Natural killer cell (primary cell): ENCODE results near the gene CCR2. TPM values are rescaled to one million over a fixed set of nuclear protein-coding genes. Genes with fewer than 3 reads are reported as not detected.

ENCODE experiments used
- ATAC-seq, 3 donors: fragments of 150-1000 bp in 2 of 3; fragments of 200-7000 bp in 1 of 3; cut with Tn5 transposase; 1 replicate in 1 of 3; 2 replicates in 2 of 3; pipeline ENCODE4 v1.10.0; 2021; ENCODE audit warnings: mild to moderate bottlenecking in 2 of 3, moderate library complexity in 2 of 3
- DNase-seq, 2 donors: peaks; one replicate each; pipeline versions ENCODE4 v3.0.0 to v3.0.0-alpha.2; 2013 to 2021; ENCODE audit warnings: mixed read lengths in 1 of 2
- H3K27ac ChIP-seq: one replicate; pipeline ENCODE4 v1.5.1; 2013; ENCODE audit warnings: mild to moderate bottlenecking, low read length
- H3K27me3 ChIP-seq: one replicate; pipeline ENCODE4 v1.6.1; 2013; ENCODE audit warnings: low read length; ENCODE audit not compliant: control insufficient read depth, insufficient read depth
- H3K36me3 ChIP-seq: one replicate; pipeline ENCODE4 v1.6.1; 2013; ENCODE audit warnings: low read length; ENCODE audit not compliant: control insufficient read depth, insufficient read depth
- H3K4me1 ChIP-seq: one replicate; pipeline ENCODE4 v1.6.1; 2013; ENCODE audit warnings: low read length; ENCODE audit not compliant: control insufficient read depth, insufficient read depth
- H3K4me3 ChIP-seq: one replicate; pipeline ENCODE4 v1.5.1; 2013; ENCODE audit warnings: low read length
- H3K9me3 ChIP-seq: one replicate; pipeline ENCODE4 v1.6.1; 2013; ENCODE audit warnings: low read length; ENCODE audit not compliant: control insufficient read depth, insufficient read depth
- H3K27ac Mint-ChIP-seq, 2 donors: one replicate each; pipeline ENCODE4 v1.8.0; 2022; ENCODE audit warnings: mild to moderate bottlenecking in 2 of 2, mixed read lengths in 2 of 2, moderate library complexity in 1 of 2
- H3K27me3 Mint-ChIP-seq, 2 donors: one replicate each; pipeline ENCODE4 v1.8.0; 2022; ENCODE audit warnings: low read depth in 2 of 2, mixed read lengths in 2 of 2
- H3K36me3 Mint-ChIP-seq: one replicate; pipeline ENCODE4 v1.8.0; 2022; ENCODE audit warnings: mixed read lengths
- H3K4me1 Mint-ChIP-seq, 2 donors: one replicate each; pipeline ENCODE4 v1.8.0; 2022; ENCODE audit warnings: mixed read lengths in 2 of 2
- H3K4me3 Mint-ChIP-seq: one replicate; pipeline ENCODE4 v1.8.0; 2022; ENCODE audit warnings: mild to moderate bottlenecking, moderate library complexity, mixed read lengths
- H3K9me3 Mint-ChIP-seq, 2 donors: one replicate each; pipeline ENCODE4 v1.8.0; 2022; ENCODE audit warnings: mixed read lengths in 2 of 2
- CTCF ChIP-seq: fragments of 200-600 bp; IDR thresholded peaks from one replicate; pipeline ENCODE4 v1.8.0; 2022; ENCODE audit warnings: antibody characterized with exemption
- WGBS: methylation state at CpG from one replicate; pipeline ENCODE4 v1.1.7; 2013; ENCODE audit warnings: missing lambda C conversion rate; ENCODE audit not compliant: insufficient coverage; 5-methylcytosine and 5-hydroxymethylcytosine counted together
- intact Hi-C: fragments of 100-400 bp; cut with micrococcal nuclease; formaldehyde crosslinking; loops from one replicate; pipeline ENCODE4 v1.14.2; 2022
- total RNA-seq, 4 donors: library from RNA; stranded (reverse); fragments of 120-200 nt in 1 of 4; gene quantifications; one replicate each; pipeline versions ENCODE4 v1.2.3 to v1.2.4, GENCODE V29; 2013 to 2022

CCR2 gene
- total RNA-seq, 3 donors from 2014 or later (not counting 1 experiment from before 2014, with no cell fraction given) = 0.21 to 9.8 (median 1.7) TPM

- Histone ChIP-seq H3K36me3 (no peaks in the 10 kb centered on the region), H3K4me1 (peaks cover 4% of the 10 kb centered on the region), H3K27me3 (no peaks in the 10 kb centered on the region), H3K9me3 (peaks cover 20% of the 10 kb centered on the region), H3K4me3 (no peak overlapping the region), H3K27ac (no peak overlapping the region)
- Mint-ChIP-seq H3K27me3 (peaks cover 0 to 3% of the 10 kb centered on the region in 2 donors), H3K27ac (no peak overlapping the region), H3K9me3 (peaks cover 2 to 10% of the 10 kb centered on the region in 2 donors), H3K4me3 (no peak overlapping the region), H3K4me1 (peaks cover 6 to 8% of the 10 kb centered on the region in 2 donors), H3K36me3 (peaks cover 8% of the 10 kb centered on the region)
- WGBS = 90% methylated on average over 4 of the region's 4 CpGs
- TF ChIP-seq CTCF = no peak
- intact Hi-C loops = no loop called here
- ATAC-seq (no peak), DNase-seq (no peak)
Observed at GRCh38 chr3:46334741-46335478, 19.0 kb upstream of the CCR2 start.

GRCh38 chr3:46335541-46335940 is 18.4 kb upstream of the CCR2 start:
- intact Hi-C loops = no loop called here
- no peak overlapping the region for H3K27ac ChIP-seq
- no peaks in the 10 kb centered on the region for H3K27me3 ChIP-seq
- no peak for DNase-seq
- peaks cover 22% of the 10 kb centered on the region for H3K9me3 ChIP-seq
- no peaks in the 10 kb centered on the region for H3K36me3 ChIP-seq
- peaks cover 4% of the 10 kb centered on the region for H3K4me1 ChIP-seq
- no peak for ATAC-seq
- Mint-ChIP-seq H3K36me3 (peaks cover 8% of the 10 kb centered on the region), H3K4me1 (peaks cover 6 to 8% of the 10 kb centered on the region in 2 donors), H3K9me3 (peaks cover 4 to 13% of the 10 kb centered on the region in 2 donors), H3K27ac (no peak overlapping the region), H3K27me3 (peaks cover 0 to 3% of the 10 kb centered on the region in 2 donors), H3K4me3 (no peak overlapping the region)
- no peak overlapping the region for H3K4me3 ChIP-seq
- no peak for TF ChIP-seq CTCF
- WGBS = 94% methylated on average over 2 of the region's 3 CpGs

- TF ChIP-seq CTCF = no peak
- H3K27me3 Mint-ChIP-seq = no peaks in the 10 kb centered on the region
Observed at GRCh38 chr3:46337911-46338310, 16.0 kb upstream of the CCR2 start.

GRCh38 chr3:46338840-46339239 is 15.1 kb upstream of the CCR2 start:
- no peaks in the 10 kb centered on the region for H3K27me3 Mint-ChIP-seq
- intact Hi-C loops = no loop called here
- H3K36me3 ChIP-seq = no peaks in the 10 kb centered on the region
- no peak for TF ChIP-seq CTCF
- no peak overlapping the region for H3K4me3 ChIP-seq
- peaks cover 4 to 13% of the 10 kb centered on the region in 2 donors for H3K9me3 Mint-ChIP-seq
- no peak overlapping the region for H3K27ac Mint-ChIP-seq
- H3K9me3 ChIP-seq = peaks cover 22% of the 10 kb centered on the region
- H3K27ac ChIP-seq = no peak overlapping the region
- no peak overlapping the region for H3K4me3 Mint-ChIP-seq
- WGBS = 95% methylated on average over 1 of the region's 1 CpG
- H3K27me3 ChIP-seq = no peaks in the 10 kb centered on the region
- H3K4me1 ChIP-seq = peaks cover 4% of the 10 kb centered on the region
- DNase-seq (no peak), ATAC-seq (no peak)
- H3K36me3 Mint-ChIP-seq = peaks cover 8% of the 10 kb centered on the region
- peaks cover under 1 to 6% of the 10 kb centered on the region in 2 donors for H3K4me1 Mint-ChIP-seq

More at GRCh38 chr3:46337911-46338310, 16.0 kb upstream of the CCR2 start:
- Histone ChIP-seq H3K9me3 (peaks cover 22% of the 10 kb centered on the region), H3K4me1 (peaks cover 4% of the 10 kb centered on the region), H3K4me3 (no peak overlapping the region), H3K36me3 (no peaks in the 10 kb centered on the region), H3K27me3 (no peaks in the 10 kb centered on the region), H3K27ac (no peak overlapping the region)
- intact Hi-C loops = no loop called here
- DNase-seq (no peak), ATAC-seq (no peak)
- peaks cover 4 to 13% of the 10 kb centered on the region in 2 donors for H3K9me3 Mint-ChIP-seq
- H3K27ac Mint-ChIP-seq = no peak overlapping the region
- peaks cover 8% of the 10 kb centered on the region for H3K36me3 Mint-ChIP-seq
- no peak overlapping the region for H3K4me3 Mint-ChIP-seq
- peaks cover 6 to 8% of the 10 kb centered on the region in 2 donors for H3K4me1 Mint-ChIP-seq
